Measurements from ENCODE around the gene OSBPL9. TPM values are rescaled to one million over a fixed set of nuclear protein-coding genes. Genes with fewer than 3 reads are reported as not detected.

OSBPL9 gene
- total RNA-seq, 1 experiment from 2014 or later = 188 TPM

DNA sequence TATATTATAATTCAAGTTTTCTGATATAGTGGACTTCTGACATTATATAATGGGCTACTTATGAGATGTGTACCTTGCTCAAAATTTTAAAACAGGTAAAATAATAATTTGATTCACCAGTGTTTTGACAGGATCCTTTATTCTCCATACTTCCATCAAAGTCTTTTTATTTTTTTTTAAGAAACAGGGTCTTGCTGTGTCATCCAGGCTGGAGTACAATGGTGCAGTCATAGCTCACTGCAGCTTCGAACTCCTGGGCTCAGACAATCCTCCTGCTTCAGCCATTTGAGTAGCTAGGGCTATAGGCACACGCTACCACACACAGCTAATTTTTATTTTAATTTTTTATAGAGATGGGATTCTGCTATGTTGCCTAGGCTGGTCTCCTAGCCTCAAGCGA is 132.3 kb downstream of the OSBPL9 start:
- H3K79me2 ChIP-seq (ENCODE audit: low read depth) = peaks cover 29% of the 10 kb centered on the region
- ChIA-PET POLR2A (ENCODE audit: unreplicated experiment) (no interaction called here), CTCF (no interaction called here)
- no peak overlapping the region for H3K4me3 ChIP-seq
- BruUV-seq (replicated peaks) = no TSS peak
- no peak overlapping the region for H3K27ac ChIP-seq
- no peaks in the 10 kb centered on the region for H4K20me1 ChIP-seq (ENCODE audit: insufficient read depth)
- no peak overlapping the region for H3K4me2 ChIP-seq
- H2AFZ ChIP-seq = no peak overlapping the region
- peaks cover 58% of the 10 kb centered on the region for H3K36me3 ChIP-seq (ENCODE audit: low read depth)
- intact Hi-C loops (cut with micrococcal nuclease; ENCODE audit: unreplicated experiment) = no loop called here
- no peaks in the 10 kb centered on the region for H3K9me2 ChIP-seq (ENCODE audit: insufficient read depth)
- no peak for DNase-seq
- H3K27me3 ChIP-seq (ENCODE audit: insufficient read depth, low read depth) = no peaks in the 10 kb centered on the region
- H3K9me3 ChIP-seq (ENCODE audit: insufficient read depth, low read depth) = no peaks in the 10 kb centered on the region
- peaks cover 55% of the 10 kb centered on the region for H3F3A ChIP-seq (ENCODE audit: insufficient read depth, low read depth)
- peaks cover 22% of the 10 kb centered on the region for H3K4me1 ChIP-seq (replicated peaks; ENCODE audit: insufficient read depth)
- TF ChIP-seq, protein P1, sequence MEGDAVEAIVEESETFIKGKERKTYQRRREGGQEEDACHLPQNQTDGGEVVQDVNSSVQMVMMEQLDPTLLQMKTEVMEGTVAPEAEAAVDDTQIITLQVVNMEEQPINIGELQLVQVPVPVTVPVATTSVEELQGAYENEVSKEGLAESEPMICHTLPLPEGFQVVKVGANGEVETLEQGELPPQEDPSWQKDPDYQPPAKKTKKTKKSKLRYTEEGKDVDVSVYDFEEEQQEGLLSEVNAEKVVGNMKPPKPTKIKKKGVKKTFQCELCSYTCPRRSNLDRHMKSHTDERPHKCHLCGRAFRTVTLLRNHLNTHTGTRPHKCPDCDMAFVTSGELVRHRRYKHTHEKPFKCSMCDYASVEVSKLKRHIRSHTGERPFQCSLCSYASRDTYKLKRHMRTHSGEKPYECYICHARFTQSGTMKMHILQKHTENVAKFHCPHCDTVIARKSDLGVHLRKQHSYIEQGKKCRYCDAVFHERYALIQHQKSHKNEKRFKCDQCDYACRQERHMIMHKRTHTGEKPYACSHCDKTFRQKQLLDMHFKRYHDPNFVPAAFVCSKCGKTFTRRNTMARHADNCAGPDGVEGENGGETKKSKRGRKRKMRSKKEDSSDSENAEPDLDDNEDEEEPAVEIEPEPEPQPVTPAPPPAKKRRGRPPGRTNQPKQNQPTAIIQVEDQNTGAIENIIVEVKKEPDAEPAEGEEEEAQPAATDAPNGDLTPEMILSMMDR (conservative IDR thresholded peaks at IDR 0.05) = no peak
- no peak for TF ChIP-seq EZH2 (IDR thresholded peaks at IDR 0.05; ENCODE audit: low read depth)

DNA sequence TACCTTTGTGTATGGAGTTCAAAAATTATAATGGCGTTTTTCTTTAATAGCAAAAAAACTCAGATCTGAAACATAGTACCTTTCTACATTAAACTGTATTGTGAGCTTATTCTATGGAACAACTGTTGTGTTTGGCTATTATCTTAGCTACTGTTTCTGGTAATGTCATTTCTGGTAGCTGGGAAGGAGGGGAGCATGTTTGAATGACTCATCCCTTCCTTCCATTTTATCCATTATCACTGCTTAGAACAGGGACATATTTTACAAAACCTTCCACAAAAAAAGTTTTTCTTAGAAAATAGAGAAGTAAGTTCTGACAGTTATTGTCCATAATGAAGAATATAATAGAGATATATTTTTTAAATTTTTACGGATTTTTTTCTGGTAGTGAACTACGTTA is 133.3 kb downstream of the OSBPL9 start:
- Histone ChIP-seq H3K79me2 (ENCODE audit: low read depth) (peaks cover 24% of the 10 kb centered on the region; the same call in 1 of the 2 replicates), H3K27me3 (ENCODE audit: insufficient read depth, low read depth) (no peaks in the 10 kb centered on the region), H3F3A (ENCODE audit: insufficient read depth, low read depth) (peaks cover 48% of the 10 kb centered on the region), H4K20me1 (ENCODE audit: insufficient read depth) (no peaks in the 10 kb centered on the region), H3K4me1 (replicated peaks; ENCODE audit: insufficient read depth) (peaks cover 22% of the 10 kb centered on the region), H3K36me3 (ENCODE audit: low read depth) (peaks cover 58% of the 10 kb centered on the region), H3K9me3 (ENCODE audit: insufficient read depth, low read depth) (no peaks in the 10 kb centered on the region), H3K4me3 (no peak overlapping the region), H3K9me2 (ENCODE audit: insufficient read depth) (no peaks in the 10 kb centered on the region), H3K4me2 (peak overlapping the region; percentile 27; the same call in 1 of the 2 replicates), H2AFZ (no peak overlapping the region), H3K27ac (peak overlapping the region; percentile 38; the same call in 1 of the 2 replicates)
- no peak for DNase-seq
- ChIA-PET CTCF (interaction anchor here (0.6 kb wide), 1 partner anchor 53 kb away, joined by 3 read pairs; no protein-coding TSS in a partner anchor), POLR2A (ENCODE audit: unreplicated experiment) (interaction anchor here (0.6 to 0.7 kb wide), 2 partner anchors 10 to 133 kb away, joined by 5 read pairs; partner anchors contain the start of gene OSBPL9)
- BruUV-seq (replicated peaks) = no TSS peak
- intact Hi-C loops (cut with micrococcal nuclease; ENCODE audit: unreplicated experiment) = no loop called here
- TF ChIP-seq EZH2 (IDR thresholded peaks at IDR 0.05; ENCODE audit: low read depth) = no peak
- TF ChIP-seq, protein P1 (conservative IDR thresholded peaks at IDR 0.05) = no peak

DNA sequence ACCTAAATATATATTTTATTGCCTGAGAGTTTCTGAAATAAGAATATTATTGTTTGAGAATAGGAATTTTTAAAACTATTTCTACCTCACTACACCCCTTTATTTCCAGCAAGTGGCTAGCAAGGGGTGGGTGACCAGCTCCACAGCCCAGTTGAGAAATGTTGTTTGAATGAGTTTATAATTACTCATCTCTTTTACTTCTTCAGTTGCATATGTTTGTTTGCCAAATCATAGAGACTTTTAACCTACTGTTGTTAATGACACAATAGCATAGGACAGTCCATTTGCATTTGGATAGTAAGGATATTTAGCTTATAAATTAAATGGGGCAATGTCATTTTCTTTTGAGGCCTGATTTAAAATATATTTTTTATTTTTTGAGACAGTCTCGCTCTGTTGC is 133.8 kb downstream of the OSBPL9 start:
- H3K79me2 ChIP-seq (ENCODE audit: low read depth) = peaks cover 23% of the 10 kb centered on the region; the same call in 1 of the 2 replicates
- H3K4me2 ChIP-seq = no peak overlapping the region
- no peaks in the 10 kb centered on the region for H4K20me1 ChIP-seq (ENCODE audit: insufficient read depth)
- peaks cover 47% of the 10 kb centered on the region for H3F3A ChIP-seq (ENCODE audit: insufficient read depth, low read depth)
- H2AFZ ChIP-seq = no peak overlapping the region
- BruUV-seq (replicated peaks) = no TSS peak
- intact Hi-C loops (cut with micrococcal nuclease; ENCODE audit: unreplicated experiment) = no loop called here
- no peaks in the 10 kb centered on the region for H3K9me2 ChIP-seq (ENCODE audit: insufficient read depth)
- peaks cover 22% of the 10 kb centered on the region for H3K4me1 ChIP-seq (replicated peaks; ENCODE audit: insufficient read depth)
- peak in 1 of 2 experiments; percentile 57 for DNase-seq
- peaks cover 57% of the 10 kb centered on the region for H3K36me3 ChIP-seq (ENCODE audit: low read depth)
- H3K4me3 ChIP-seq = no peak overlapping the region
- ChIA-PET POLR2A (ENCODE audit: unreplicated experiment) (no interaction called here), CTCF (interaction anchor here (0.6 kb wide), 2 partner anchors 54 to 878 kb away, joined by 3 read pairs; no protein-coding TSS in a partner anchor)
- TF ChIP-seq EZH2 (IDR thresholded peaks at IDR 0.05; ENCODE audit: low read depth) = no peak
- TF ChIP-seq, protein P1 (conservative IDR thresholded peaks at IDR 0.05) = no peak
- no peaks in the 10 kb centered on the region for H3K27me3 ChIP-seq (ENCODE audit: insufficient read depth, low read depth)
- no peaks in the 10 kb centered on the region for H3K9me3 ChIP-seq (ENCODE audit: insufficient read depth, low read depth)
- H3K27ac ChIP-seq = peak overlapping the region; percentile 38; the same call in 1 of the 2 replicates
